NCI-H510A treated with DMSO at 0.1 percent for 48 hours (cell line): ENCODE results near the gene CLDND1.

Experiments
- DNase-seq: peaks from one replicate; lab custom pipeline; 2025; lab: John Stamatoyannopoulos, UW

The CLDND1 gene

DNA sequence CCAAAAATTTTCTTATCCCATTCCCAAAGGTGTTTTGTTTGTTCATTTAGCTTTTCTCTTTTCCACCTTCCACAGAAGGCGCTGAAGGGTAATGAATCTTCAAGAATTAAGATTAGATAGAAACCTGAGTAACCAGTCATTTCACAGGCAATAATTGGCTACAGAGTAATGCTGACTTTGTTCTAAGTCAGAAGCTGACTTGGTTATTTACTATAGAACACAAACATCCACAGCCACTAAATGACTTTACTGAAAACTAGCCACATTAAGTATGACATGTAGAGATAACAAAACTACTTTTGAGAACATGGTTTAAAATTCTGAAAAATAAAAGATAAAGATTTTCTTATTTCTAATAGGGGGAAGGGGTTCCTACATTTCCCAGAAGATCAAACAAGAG lies 7.8 kb downstream of the CLDND1 start:
- no peak for DNase-seq

DNA sequence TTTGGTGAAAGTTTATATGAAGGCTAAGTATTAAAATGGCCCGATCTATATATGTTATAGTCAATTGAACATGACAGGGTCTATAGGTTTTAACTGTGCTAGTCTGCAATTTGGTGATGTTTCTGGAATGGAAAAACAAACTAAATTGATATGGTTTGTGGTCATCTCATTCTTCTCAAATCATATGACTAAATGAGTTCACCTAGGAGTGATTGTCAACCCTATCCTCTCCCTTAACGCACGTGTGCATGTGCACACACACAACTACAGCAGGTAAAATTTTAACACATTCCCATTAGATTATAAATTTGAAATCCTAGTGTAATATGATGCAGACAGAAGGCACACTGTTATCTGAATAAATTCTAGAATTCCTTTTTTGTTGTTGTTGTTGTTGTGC lies 9.0 kb downstream of the CLDND1 start:
- no peak for DNase-seq

DNA sequence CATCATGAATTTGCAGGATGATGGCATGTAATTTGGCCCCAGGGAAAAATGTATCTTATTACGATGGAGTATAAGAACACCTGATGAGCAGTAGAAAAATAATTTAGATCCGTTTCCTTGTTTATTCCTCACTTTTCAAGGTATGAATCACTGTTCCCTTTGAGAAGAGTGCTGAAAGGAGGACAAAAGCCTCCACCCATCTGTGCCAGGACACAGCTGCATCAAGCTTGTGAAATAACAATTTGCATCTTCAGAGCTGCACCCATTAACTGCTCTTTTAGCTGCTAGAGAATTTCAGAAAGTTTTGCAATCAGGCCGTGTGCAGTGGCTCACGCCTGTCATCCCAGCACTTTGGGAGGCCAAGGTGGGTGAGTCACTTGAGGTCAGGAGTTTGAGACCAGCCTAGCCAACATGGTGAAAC lies 9.6 kb downstream of the CLDND1 start:
- DNase-seq = no peak

DNA sequence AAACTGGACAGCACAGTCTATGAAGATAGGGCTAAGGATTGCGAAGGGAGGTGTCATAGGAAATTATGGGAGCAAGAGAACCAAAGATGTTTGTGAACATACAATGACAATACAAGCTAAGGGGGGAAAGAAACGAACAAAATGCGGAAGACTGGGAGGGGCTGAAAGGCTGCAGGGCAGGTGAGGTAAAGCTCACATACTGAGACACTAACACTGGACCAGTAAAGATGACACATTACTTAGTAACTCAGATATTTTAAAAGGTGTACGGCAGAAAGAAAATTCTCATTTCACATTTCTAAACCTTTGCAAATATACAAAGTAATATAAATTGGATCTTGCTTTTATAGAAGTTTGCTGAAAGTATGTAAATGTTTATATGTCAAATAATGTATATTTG lies 10.1 kb downstream of the CLDND1 start:
- no peak for DNase-seq

DNA sequence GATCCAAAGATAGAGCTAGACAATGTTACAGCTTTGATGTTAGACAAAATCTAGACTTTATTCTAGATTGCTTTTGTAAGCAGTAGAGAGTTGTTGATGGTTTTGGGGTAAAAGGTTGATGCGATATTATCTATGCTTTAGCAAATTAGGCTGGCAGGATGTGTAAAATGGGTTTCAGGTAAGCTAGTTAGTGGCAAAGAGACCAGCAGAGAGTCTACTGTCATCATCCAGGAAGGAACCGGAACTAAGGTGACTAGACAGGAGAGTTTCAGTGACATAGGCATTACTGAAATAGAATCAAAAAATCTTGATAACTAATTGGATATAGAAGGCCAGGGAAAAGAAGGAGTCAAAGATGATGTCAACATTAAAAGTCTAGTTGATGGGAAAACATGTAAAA lies 14.1 kb downstream of the CLDND1 start:
- DNase-seq = no peak

DNA sequence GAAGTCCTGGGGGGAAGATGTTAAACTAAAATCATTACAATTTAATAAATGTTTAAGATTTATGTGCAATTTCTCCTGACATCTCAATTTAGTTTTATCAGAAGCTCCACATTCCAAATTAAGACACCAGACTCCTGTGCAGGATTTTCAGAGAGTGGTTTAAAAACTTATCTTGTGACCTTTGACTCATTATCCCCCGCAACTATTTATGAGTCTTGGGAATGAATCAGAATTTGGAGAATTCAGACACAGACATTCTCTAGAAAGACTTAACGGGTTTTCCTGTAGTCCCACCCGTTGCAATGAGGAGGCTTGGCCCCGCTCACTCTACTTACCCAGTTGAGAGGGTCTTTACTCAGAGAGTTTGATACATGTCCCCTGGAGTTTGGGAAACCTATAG lies 18.2 kb downstream of the CLDND1 start:
- no peak for DNase-seq

DNA sequence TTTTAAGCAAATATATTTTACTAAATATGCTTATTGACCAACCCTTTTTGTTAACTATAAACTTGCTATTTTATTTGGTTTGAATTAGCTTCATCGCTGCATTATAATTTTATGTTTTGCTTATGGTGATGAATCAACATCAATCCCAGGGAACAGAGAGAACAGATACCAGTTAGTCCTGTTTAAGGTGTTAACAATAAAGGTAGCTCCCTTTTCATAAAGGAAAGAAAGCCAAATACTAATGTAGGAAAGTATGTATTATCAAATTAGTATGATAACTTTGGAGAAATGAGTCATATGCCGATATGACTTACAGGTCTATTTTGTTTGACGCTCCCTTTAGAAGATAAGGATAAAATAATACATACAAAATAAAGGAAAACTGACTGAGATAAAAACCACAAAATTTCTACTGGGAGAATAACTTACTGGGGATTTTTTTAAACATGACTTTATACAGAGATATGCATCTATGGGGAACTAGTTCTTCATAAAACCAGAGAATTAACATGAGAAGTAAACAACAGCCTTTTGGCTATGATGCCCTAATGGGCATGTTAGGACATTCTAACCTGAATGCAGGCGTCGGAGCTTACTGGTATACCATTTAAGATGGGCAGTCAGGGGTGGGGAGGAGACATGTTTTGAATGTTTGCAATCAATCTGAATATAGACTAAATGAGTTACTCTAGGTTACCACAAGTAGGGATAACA lies 20.7 kb downstream of the CLDND1 start:
- DNase-seq = no peak

DNA sequence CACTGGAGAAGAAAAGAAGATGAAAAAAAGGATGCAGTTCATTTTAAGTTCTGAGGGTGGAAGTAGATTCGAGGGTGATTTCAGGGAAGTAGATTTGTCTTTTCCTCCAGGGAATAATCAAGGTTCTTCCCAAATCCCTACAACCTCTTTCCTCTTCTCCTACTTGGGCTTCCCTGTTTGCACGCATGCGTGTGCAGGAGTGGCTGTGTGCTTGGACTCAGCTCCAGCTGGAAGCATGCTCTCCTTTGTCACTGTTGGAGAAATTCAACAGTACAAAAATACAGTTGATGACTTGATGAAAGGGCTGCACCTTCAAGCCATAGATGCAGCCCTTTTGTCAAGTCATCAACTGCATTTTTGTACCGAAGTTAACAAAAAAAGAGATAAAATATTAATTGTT lies 21.4 kb downstream of the CLDND1 start:
- no peak for DNase-seq

DNA sequence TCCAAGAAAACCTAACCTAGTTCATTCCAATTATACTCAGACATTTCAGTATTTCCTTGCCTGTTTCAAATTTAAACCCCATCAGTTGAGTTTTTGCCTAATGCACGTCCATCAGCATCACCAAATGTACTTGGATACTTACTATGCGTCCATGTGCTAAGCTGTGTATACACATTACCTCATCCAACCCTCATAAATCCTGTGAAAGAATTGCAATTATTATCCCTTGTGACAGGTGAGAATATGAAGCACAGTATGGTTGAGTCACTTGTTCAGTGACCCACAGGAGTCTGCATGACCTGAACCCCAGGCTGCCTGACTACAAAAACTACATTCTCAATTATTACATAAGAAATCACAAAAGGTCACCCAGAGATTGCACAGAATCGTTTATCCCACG lies 22.7 kb downstream of the CLDND1 start:
- no peak for DNase-seq

DNA sequence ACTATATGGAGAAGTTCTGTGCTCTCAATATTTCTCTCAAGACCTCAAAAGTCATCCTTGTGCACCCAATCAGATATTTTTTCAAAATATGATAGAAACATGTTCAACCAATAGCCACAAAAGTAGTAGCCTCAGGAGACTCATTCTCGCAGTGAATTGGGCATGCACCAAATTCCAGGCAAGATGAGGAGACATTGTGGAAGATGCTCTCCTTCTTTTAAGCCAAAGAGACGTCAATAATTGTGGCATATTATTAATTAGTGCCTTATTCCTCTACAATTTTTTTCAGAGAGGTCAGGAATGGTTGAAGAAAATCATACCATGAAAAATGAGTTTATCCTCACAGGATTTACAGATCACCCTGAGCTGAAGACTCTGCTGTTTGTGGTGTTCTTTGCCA lies 25.3 kb downstream of the CLDND1 start, which contains the start of gene OR5K2:
OR5K2 (plus strand) TSS at position 301 of the 400 bp plus-strand sequence; CDS start at position 301, 0 bp downstream.
- no peak for DNase-seq

DNA sequence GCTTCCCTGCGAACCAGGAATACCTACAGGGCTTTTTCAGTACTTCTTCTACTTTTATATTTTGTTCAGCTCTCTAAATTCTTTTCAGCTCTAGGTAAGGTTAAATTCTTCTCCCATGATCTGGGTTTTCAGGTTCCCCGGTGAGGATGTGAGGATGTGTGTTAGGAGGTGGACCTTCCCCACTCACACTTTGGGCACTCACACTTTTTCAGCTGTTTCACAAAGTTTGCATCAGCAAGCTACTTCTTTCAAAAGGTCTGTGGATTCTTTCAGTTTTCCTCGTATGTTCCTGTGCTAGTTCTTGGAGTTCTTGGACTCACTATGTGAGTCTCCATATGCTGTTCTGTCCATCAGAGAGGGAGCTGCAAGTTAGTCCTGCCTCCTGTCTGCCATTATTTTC lies 39.1 kb downstream of the CLDND1 start:
- no peak for DNase-seq

DNA sequence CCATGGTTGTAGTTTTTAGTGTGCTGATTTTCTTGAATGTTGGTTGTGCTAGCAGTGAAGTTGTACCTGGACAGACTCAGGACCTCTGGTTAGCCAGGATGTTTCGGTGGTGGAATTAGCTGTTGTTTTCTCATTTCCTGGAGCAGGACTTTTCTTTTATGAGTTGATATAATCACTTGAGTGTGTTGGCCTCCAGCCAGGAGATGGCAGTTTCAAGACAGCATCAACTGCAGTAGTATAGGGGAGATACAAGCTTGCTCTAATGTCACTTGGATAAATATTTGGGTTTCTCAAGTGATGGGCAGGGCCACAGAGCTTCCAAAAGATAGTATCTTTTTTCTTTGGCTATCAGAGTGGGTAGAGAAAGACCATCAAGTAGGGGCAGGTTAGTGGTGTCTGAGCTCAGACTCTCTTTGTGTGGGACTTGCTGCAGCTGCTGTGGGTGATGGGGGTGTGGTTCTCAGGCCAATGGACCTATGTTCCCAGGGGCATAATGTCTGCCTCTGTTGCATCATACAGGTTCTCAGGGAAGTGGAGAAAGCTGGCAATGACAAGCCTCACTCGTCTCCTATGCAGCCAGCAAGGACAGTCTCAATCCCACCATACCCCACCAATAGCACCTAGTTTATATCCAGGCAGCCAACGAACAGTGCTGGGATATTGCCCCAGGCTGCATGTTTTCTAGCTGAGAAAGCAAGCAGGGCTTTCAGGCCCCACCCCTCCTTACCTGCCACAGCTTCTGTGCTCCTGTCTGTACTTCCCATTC lies 39.8 kb downstream of the CLDND1 start:
- no peak for DNase-seq
